Amniotic epithelial cell (primary cell): ENCODE measurements around the gene PRM2.

Experiments used
- DNase-seq: peaks from one replicate; pipeline ENCODE4 v3.0.0-alpha.2; 2010; ENCODE audit warnings: low read depth

Gene PRM2, protein sequence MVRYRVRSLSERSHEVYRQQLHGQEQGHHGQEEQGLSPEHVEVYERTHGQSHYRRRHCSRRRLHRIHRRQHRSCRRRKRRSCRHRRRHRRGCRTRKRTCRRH

DNA sequence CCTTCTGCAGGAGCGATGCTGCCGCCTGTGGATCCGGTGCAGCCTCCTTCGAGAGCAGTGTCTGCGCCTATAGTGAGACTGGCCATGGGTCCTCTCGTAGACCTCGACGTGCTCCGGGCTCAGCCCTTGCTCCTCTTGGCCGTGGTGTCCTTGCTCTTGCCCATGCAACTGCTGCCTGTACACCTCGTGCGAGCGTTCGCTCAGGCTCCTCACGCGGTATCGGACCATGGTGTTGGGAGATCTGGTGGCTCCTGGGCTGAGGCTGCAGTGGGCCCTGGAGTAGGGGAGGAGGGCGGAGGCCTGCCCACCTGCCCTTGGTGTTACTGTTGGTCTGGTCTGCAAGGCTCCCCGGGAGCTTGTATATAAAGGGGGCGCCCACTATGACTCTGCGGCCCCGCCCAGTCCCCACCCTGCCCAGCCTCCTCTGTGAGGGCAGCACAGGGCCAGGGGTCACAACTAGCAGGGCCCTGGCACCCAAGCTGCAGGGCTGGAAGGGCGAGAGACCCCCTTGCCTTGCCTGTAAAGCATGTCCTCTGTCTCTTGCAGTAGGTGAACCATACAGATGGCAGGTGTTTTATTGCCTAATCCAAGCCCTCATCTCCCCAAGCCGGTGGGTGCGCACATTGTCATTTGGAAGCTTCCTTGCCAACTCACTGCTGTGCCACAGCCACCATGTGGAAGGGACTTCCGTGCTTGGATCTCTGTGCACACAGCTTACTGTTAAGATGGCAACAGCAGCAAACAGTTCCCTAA is at the start of gene PRM2:
PRM2 (minus strand) TSS at position 338 of the 753 bp plus-strand sequence; CDS start at position 228, 110 bp downstream.
- DNase-seq, result no peak

DNA sequence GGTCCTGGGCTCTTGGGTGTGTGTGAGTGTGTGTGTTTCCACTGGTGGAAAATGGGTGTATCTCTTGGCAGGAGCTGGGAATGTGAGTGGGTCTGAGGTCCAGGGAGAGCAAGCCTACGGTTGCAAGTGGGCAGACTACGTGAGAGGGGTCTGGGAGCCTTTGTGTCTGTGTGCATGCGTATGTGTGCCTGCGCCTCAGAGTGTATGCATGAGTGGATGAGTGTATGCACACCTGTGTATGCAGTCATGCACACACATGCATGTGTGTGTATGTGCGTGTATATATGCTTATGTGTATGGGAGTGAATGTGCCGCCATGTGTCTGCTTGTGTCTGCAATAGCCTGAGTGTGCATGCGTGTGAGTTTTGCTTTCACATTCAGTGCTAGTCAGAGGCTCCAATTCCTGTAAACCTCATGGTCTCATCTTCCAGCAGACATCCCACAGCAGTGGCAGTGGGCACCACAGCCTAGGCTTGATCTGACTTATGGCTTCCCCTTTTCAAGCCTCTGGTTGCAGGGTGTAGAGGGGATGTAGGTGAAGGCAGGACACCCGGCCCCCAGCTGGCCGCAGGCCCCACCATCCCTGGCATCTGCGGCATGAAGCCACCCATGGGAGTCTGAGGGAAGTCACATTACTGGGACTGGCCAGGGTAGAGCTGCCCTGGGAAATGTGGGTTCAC is 49.3 kb upstream of the PRM2 start:
- DNase-seq, result no peak

DNA sequence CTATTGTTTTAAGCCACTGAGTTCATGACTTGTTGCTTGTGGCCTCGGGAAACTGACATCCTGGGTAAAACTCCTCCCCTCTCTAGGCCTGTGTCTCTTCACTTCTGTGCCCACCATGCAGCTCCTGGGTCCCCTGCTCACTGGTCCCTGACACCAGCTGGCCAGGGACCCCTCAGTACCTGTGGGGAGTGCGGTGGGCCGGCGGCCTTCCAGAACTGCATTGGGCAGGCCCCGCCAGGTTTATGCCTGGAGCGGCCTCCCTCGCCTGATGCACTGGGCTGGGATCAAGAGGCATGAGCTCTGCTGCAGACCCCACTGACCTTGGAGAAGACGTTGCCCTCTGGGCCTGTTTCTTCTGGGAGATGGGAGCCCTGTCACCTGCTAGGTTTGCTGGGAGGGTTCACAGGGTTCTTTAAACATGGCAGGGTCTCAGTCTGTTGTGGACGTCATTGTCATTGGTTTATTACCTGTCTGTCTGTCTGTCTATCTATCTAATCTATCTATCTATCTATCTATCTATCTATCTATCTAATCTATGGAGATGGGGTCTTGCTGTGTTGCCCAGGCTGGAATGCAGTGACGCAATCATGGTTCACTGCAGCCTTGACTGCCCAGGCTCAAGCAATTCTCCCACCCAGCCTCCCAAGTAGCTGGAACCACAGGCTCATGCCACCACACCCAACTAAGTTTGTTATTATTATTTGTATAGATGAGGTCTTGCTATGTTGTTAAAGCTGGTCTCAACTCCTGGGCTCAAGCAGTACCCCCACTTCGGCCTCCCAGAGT is 47.5 kb upstream of the PRM2 start:
- DNase-seq, result no peak

DNA sequence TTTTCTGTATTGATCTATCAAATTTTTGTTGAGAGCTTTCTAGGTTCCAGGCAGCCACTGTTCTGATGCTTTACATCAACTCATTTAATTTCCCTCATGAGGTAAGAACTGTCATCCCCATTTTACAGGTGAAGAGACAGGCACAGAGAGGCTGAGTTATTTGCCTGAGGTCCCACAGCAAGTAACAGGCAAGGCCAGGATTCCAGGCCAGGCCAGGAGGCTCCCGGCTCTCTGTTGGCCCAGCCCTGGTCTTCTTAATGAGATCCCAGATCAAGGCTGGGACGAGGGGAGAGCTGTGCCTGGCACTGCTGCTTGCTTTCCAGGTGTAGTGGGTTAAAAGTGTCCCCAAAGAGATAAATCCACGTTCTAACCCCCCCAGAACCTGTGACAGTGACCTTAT is 46.5 kb upstream of the PRM2 start:
- DNase-seq, result no peak

DNA sequence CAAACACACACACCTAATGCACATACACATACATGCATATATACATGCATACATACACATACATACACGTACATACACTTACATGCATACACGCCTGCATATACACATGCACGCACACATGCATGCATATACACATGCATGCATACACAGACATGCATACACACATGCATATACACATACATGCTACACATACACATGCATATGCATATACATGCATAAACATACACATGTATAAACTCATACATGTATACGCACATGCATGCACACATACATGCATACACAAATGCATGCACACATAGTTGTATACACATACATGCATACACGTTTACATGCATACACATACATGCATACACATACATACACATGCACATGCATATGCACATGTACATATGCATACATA is 45.4 kb upstream of the PRM2 start:
- DNase-seq, result no peak

DNA sequence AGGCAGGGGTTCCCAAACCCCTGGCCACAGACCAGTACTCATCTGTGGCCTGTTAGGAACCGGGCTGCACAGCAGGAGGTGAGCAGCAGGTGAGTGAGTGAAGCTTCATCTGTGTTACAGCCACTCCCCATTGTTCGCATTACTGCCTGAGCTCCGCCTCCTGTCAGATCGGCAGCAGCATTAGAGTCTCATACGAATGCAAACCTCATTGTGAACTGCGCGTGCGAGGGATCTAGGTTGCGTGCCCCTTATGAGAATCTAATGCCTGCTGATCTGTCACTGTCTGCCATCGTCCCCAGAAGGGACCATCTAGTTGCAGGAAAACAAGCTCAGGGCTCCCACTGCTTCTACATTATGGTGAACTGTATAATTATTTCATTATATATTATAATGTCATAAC is 43.9 kb upstream of the PRM2 start:
- no peak for DNase-seq

DNA sequence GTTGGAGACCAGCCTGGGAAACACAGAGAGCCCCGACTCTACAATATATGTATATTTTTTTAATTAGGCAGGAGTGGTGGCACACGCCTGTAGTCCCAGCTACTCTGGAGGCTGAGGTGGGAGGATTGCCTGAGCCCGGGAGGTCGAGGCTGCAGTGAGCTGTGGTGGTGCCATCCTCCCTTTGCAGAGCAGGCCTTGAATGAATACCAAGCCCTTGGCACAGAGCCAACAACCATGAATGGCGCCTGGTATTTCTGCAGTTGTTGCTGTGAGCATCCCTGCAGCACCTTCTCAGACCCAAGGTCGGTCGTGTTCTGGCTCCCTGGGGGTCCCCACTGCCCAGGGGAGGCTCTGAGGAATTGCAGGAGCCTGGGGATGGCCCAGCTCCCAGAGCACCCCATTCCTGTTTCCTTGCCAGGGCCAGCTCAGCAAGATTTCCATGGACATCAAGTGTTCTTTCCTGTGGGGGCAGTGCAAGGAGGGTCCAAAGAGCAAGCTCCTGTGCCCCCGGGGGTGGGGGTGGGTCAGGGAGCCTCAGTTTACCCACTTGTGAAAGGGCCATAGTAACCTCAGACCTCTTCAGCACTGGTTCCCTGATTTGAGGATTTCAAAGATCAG is 43.4 kb upstream of the PRM2 start:
- DNase-seq, result peak; percentile 38

DNA sequence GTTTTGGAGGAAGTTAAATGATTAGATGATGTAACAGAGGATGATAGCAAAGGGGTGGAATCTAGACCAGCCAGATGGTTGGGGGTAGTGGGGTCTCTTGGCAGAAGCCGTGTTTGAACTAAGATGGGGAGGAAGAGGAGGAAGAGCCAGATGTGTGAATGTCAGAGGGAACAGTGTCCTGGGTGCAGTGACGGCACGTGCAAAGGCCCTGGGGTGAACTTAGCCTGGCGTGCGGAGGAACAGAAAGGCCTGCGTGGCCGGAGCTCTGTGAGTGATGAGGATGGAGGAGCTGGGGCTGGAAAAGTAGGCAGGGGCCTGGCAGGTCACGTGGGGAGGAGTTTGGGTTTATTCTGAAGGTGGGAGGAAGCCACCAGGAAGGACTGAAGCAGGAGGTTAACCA is 42.5 kb upstream of the PRM2 start:
- DNase-seq, result no peak

DNA sequence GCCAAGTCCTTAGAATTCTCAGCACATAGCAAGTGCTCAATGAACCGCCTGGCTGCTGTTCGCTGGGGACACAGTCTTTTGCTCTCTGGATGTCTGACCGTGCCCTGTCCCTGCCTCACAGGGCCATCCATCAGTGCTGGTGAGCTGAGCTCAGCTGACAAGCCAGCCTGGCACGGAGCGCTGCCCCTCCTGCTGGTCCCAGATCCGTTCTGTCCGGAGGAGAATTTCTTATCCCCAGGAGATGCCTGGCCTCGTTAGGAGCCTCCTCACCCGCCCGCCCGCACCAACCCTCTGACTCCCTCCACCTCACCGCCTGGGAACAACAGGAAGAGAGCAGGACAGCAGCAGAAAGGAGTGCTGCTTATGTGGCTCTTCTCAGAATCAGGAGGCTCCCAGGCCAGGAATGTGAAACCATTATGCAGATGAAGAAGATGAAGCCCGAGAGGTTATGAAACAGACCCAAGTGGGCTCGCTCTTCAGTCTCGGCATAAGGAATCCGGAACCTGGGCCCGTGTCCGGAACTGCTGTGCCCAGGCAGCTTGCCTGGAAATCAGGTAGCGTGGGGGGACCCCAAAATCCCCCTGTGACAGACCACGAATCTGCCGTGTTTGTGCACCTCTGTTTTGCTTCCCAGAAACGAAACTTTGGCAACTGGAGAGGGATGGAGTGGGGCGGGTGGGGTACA is 40.2 kb upstream of the PRM2 start:
- DNase-seq, result no peak

DNA sequence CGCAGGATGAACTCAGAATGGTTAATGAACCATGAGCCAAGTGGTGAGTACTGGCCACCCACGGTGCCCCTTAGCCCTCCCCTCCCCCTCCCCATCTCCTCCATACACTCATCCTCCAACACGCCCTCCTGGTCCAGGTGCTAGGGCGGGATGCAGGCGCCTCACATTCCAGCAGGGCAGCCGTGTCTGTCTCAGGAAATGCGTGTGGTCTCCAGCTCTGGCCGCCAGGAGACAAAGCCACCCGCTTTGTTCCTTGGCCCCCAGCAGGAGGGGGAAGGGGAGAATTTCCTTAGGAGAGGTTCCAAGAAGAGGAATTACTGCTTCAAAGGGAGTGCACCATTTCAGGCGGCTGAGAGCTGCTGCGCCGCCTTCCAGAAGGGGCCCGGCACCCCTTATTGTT is 39.2 kb upstream of the PRM2 start:
- DNase-seq, result peak; percentile 48

DNA sequence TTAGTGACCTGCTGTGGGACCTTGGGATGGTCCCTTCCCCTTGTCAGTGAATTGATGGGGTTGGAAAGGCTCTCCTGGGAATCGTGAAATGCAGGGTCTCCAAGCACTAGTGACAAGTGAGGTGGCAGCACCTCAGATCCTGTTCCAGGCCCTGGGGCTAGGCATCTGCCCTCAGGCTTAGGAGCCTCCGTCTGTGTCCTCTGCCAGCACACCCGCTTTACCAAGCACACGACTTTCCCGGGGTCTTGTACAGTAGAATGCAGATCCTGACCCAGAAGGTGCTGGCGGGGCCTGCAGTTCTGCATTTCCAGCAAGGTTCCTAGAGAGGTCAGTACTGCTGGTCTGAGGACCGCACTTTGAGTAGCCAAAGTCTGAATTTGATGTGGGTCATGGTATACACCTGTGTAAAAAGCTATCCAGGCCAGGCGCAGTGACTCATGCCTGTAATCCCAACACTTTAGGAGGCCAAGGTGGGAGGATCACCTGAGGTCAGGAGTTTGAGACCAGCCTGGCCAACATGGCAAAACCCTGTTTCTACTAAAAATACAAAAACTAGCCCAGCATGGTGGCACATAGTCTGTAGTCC is 38.1 kb upstream of the PRM2 start:
- no peak for DNase-seq

DNA sequence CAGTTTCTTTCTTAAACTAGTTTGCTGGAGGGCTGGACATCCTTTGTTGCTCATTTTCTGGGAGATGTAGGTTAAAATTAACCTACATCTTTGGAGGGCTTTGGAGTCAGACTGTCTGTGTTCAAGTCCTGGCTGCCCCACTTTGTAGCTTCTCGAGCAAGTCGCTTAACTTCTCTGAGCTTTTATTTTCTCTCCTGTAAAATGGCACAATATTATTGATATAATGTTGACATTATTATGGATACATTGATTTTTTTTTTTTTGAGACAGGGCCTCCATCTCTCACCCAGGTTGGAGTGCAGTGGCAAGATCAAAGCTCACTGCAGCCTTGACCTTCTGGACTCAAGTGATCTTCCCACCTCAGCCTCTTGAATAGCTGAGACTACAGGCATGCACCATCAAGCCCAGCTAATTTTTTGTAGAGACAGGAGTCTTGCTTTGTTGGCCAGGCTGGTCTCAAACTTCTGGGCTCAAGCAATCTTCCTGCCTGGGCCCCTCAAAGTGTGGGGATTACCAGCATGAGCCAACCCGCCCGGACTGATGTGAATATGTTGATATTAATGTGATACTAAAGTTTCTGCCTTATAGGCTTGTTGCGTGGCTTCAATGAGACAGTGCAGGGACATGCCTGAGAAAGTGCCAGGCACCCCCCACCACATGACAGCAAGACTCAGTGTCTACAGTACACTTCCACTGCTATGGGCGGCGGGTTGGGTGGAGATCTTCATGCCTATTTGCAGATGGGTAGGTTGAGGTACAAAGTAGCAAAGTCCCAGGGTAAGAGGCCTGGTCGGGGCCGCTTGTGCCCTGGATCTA is 37.4 kb upstream of the PRM2 start:
- no peak for DNase-seq

DNA sequence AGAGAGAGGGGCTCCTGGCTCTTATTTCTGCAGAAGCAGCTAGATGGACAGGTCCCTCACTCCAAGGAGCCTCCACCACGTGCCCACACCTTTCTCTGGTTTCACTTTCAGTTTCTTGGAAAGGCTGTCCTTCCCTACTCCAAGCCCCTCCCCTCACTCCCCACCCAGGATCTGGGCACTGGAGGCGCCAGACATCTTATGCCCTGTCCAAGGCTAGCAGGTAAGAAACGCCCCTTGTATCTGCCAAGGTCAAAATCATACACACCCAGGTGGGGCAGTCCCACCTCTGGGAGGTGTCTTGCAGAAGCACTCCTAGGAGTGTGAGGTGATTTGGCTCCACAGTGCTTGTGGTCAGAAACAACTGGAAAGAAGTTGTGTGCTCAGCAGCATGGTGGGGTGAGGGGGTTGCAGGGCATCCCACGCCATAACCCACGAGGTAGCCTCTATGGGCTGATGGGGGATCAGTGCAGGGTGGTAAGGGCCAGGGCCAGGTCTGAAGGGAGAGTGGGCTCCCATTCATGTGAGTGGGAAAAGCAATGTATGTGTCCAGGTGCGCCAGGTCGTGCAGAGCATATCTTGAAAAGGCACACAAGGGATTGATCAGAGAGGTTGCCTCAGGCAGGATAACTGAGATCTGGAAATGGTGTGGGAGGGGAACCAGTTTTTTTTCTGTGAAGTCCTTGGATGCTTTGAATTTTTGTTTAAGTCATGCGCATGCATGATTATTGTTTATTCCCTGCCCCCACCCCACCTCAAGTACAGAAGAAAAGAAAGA is 36.6 kb upstream of the PRM2 start:
- peak; percentile 64 for DNase-seq

DNA sequence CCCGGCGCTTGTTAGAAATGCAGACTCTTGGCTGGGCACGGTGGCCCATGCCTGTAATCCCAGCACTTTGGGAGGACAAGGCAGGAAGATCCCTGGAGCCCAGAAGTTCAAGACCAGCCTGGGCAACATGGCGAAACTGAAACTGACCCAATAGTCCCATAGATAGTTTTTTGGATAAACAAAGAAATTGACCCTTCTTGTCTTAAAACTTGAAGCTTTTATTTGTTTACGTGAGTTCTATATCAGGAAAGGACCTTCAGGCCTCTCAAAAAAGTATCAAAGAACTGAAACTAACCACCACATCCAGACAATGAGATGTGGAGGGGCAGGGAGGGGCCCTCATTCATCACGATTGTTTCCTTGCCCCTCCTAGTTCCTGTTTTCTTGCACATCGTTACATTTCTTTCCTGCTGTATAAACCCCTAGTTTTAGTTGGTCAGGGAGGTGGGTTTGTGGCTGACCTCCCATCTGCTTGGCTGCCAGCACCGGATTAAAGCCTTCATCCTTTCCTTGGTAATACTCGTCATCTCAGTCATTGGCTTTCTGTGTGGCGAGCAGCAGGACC is 34.8 kb upstream of the PRM2 start:
- DNase-seq, result no peak

DNA sequence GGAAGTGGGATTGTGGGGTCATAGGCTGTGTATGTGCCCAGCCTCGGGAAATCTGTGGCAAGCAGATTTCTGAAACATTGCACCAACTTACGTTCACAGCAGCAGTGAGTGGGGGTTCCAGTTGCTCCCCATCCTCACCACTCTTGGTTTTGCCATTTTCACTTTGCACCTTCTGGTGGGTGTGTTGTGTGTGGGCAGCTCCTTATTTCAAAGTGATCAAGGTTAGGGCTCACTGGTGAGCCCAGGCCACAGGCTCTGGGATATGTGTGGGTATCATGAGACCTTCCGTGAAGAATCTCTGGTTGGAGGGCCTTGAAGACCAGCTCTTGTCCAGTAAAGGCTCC is 34.3 kb upstream of the PRM2 start:
- no peak for DNase-seq

DNA sequence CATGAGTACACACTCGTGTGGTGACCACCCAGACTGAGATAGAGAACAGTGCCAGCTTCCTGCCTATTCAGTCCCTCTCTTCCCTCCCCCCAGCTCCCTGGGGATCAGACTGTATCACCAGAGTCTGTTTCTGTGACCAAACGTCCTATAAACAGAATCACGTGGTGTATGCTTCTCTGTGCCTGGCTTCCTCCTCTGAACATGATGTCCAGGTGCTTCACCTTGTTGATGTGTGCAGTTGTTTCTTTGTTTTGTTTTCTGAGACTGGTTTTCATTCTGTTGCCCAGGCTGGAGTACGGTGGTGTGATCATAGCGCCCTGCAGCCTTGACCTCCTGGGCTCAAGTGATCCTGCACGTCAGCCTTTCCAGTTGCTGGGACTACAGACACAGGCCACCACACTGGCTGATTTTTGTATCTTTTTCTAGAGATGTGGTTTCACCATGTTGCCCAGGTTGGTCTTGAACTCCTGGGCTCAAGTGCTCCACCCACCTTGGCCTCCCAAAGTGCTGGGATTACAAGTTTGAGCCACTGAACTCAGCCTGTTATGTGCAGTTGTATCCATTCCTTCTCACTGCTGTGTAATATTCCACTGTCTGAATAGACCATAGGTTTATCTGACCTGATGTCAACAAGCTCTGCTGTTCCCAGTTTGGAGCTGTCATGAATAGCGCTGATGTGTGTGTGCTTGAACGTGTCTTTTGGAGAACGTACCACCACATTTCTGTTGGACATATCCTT is 33.8 kb upstream of the PRM2 start:
- DNase-seq, result no peak

DNA sequence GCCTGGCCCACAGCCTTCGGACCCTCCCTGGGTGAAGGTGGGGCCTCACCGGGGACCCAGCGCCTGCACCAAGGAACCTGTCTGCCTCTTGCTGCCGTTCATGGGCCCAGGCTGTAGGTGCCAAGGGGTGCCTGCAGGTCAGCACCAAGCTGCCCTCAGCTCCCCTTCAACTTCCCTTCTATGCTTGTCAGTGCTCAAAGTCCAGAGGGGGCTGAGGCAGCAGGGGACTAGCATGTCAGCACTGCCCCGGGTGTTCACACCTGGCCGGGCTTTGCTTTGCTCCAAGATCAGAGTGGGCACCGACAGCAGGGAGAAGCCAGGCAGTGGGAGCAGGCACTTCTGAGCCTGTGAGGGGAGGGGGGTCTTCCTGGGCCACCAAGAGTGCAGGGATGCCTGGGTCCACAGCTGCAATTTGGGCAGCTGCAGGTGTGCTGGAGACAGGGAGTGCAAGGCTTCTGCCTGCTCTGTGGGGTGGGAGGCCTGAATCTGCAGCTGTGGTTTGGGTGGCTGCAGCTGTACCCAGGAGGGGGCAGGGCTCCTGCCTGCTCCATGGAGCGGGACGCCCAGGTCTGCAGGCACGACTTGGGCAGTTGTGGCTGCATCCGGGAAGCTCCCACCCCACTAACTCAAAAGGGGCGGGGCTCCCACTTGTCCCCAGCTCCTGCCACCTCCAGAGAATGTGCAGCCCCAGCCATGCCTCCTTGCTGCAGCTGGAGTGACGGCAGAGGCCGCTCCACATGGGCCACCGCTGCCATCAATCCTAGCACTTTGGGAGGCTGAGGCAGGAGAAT is 32.4 kb upstream of the PRM2 start:
- DNase-seq, result no peak
